Measurements from ENCODE around the gene CBLIF.

CBLIF gene

DNA sequence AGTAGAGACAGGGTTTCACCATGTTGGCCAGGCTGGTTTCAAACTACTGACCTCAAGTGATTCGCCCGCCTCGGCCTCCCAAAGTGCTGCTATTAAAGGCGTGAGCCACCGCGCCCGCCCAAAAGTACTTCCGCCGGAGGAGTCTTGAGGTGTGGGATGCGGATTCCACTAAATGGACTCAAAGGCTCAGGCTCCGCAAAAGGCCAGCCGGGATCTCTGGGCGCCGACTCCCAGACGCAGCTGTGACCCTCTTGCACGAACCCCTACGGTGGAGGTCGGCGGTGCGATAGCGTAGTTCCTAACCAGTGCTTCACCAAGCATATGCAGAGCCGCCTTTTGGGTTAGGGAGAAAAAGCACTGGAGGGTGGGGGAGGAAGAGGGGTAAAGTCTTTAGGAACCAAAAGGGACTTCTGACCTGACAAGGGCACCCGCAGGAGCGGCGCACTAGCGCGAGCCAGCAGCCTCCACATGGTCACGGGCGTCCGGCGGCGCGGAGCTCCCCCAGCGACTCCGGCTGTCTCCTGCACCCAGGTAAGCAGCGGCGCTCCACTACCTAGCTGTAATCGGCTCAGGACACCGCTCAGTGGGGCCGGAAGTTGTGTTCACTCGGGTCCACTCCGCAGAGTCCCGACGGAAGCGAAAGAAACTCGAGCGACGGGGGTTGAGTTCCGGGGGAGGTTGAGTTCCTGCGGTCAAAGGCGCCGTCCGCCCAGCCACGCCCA, 34.9 kb downstream of the CBLIF start, which contains the start of gene MRPL16:
TSS of gene MRPL16 (minus strand) at position 590 of the 722 bp plus-strand sequence. CDS start at position 470, 120 bp downstream.
- TF ChIP-seq POLR2AphosphoS5 (IDR thresholded peaks at IDR 0.05; ENCODE audit: low read depth, low read length), result peak; percentile 93
- TF ChIP-seq SIN3A (IDR thresholded peaks at IDR 0.05; ENCODE audit: borderline replicate concordance, insufficient read depth, low read length), result peak; percentile 78; the same call in 1 of the 2 replicates
- TF ChIP-seq FOXP2 (optimal IDR thresholded peaks at IDR 0.05; ENCODE audit: borderline replicate concordance, extremely low read depth, extremely low read length, insufficient read depth), result peak; percentile 64
- TF ChIP-seq, protein P1, sequence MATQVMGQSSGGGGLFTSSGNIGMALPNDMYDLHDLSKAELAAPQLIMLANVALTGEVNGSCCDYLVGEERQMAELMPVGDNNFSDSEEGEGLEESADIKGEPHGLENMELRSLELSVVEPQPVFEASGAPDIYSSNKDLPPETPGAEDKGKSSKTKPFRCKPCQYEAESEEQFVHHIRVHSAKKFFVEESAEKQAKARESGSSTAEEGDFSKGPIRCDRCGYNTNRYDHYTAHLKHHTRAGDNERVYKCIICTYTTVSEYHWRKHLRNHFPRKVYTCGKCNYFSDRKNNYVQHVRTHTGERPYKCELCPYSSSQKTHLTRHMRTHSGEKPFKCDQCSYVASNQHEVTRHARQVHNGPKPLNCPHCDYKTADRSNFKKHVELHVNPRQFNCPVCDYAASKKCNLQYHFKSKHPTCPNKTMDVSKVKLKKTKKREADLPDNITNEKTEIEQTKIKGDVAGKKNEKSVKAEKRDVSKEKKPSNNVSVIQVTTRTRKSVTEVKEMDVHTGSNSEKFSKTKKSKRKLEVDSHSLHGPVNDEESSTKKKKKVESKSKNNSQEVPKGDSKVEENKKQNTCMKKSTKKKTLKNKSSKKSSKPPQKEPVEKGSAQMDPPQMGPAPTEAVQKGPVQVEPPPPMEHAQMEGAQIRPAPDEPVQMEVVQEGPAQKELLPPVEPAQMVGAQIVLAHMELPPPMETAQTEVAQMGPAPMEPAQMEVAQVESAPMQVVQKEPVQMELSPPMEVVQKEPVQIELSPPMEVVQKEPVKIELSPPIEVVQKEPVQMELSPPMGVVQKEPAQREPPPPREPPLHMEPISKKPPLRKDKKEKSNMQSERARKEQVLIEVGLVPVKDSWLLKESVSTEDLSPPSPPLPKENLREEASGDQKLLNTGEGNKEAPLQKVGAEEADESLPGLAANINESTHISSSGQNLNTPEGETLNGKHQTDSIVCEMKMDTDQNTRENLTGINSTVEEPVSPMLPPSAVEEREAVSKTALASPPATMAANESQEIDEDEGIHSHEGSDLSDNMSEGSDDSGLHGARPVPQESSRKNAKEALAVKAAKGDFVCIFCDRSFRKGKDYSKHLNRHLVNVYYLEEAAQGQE (IDR thresholded peaks at IDR 0.05; ENCODE audit: insufficient read depth in 1 of 2, low read depth in 2 of 2, low read length in 2 of 2), result peak in 1 of 2 experiments; percentile 78; a peak in 2 of 4 replicates
- peak; percentile 99 for TF ChIP-seq TAF1 (IDR thresholded peaks at IDR 0.05; ENCODE audit: borderline replicate concordance, insufficient read depth, low read length)

DNA sequence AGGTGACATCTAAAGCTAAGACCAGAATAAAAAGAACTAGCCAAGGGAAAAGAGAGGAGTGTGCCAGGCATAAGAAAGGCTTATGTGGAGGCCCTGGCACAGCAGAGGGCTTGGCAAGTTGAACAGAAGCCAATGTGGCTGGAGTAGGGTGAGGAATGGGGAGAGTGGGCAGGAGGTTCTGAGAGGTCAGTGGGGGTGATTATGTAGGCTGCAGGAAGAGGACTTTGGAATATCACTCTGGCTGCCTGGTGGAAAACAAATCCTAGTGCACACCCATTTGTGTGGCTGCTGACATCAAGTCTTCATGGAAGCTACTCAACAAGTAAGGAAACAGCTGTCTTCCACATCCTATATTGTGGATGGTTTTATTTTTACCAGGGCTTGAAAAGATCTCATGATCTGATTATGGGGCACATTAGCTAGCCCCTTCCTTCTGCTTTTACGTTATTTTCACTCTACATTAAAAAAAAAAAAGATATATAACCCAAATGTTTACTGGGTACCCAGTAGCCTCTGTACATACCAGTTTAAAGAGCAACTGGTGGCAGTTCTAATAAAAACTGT, 38.2 kb downstream of the CBLIF start:
- no peak for TF ChIP-seq POLR2AphosphoS5 (IDR thresholded peaks at IDR 0.05; ENCODE audit: low read depth, low read length)

GRCh38 chr11:59804061-59804460, 41.2 kb downstream of the CBLIF start:
- TF ChIP-seq, protein P1 (IDR thresholded peaks at IDR 0.05; ENCODE audit: insufficient read depth in 1 of 2, low read depth in 2 of 2, low read length in 2 of 2), result no peak
- TF ChIP-seq FOXP2 (optimal IDR thresholded peaks at IDR 0.05; ENCODE audit: borderline replicate concordance, extremely low read depth, extremely low read length, insufficient read depth), result no peak
- TF ChIP-seq TAF1 (IDR thresholded peaks at IDR 0.05; ENCODE audit: borderline replicate concordance, insufficient read depth, low read length), result no peak
- no peak for TF ChIP-seq POLR2AphosphoS5 (IDR thresholded peaks at IDR 0.05; ENCODE audit: low read depth, low read length)
- no peak for TF ChIP-seq SIN3A (IDR thresholded peaks at IDR 0.05; ENCODE audit: borderline replicate concordance, insufficient read depth, low read length)

DNA sequence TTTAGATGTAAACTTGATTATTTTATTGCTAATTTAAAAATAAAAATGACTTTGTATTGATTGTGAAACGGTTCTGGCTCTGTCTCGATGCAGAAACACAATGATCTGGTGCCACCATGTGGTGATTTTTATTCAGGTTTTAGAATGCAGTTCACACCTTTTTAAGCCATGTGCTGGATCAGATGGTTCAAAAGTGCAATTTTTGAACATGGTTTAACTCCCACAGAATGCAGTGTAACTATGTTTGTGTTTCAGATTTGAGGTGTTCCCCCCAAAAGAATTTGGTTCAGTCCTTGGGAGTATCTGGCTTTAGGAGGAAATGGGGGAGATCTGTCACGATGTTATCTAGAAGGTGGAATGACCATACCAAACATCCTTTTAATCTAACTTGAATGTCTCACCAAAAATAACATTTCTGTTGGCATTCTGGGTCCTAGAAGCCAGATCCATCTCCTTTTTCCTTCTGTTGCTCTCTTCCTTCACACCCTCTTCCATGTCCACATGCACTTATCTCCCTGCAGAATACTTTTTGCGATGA, 42.6 kb downstream of the CBLIF start:
- TF ChIP-seq SIN3A (IDR thresholded peaks at IDR 0.05; ENCODE audit: borderline replicate concordance, insufficient read depth, low read length), result no peak
- no peak for TF ChIP-seq POLR2AphosphoS5 (IDR thresholded peaks at IDR 0.05; ENCODE audit: low read depth, low read length)
- no peak for TF ChIP-seq FOXP2 (optimal IDR thresholded peaks at IDR 0.05; ENCODE audit: borderline replicate concordance, extremely low read depth, extremely low read length, insufficient read depth)
- TF ChIP-seq TAF1 (IDR thresholded peaks at IDR 0.05; ENCODE audit: borderline replicate concordance, insufficient read depth, low read length), result no peak
- TF ChIP-seq, protein P1 (IDR thresholded peaks at IDR 0.05; ENCODE audit: insufficient read depth in 1 of 2, low read depth in 2 of 2, low read length in 2 of 2), result no peak

GRCh38 chr11:59801981-59802638, 43.2 kb downstream of the CBLIF start:
- no peak for TF ChIP-seq POLR2AphosphoS5 (IDR thresholded peaks at IDR 0.05; ENCODE audit: low read depth, low read length)
- no peak for TF ChIP-seq TAF1 (IDR thresholded peaks at IDR 0.05; ENCODE audit: borderline replicate concordance, insufficient read depth, low read length)
- no peak for TF ChIP-seq SIN3A (IDR thresholded peaks at IDR 0.05; ENCODE audit: borderline replicate concordance, insufficient read depth, low read length)
- TF ChIP-seq, protein P1 (IDR thresholded peaks at IDR 0.05; ENCODE audit: insufficient read depth in 1 of 2, low read depth in 2 of 2, low read length in 2 of 2), result no peak
- TF ChIP-seq FOXP2 (optimal IDR thresholded peaks at IDR 0.05; ENCODE audit: borderline replicate concordance, extremely low read depth, extremely low read length, insufficient read depth), result no peak
